Dermis blood vessel endothelial cell (primary cell): ENCODE measurements around the gene TIMM8B. TPM values are rescaled to one million over a fixed set of nuclear protein-coding genes. Genes with fewer than 3 reads are reported as not detected.
"Not testable (repeated sequence)": the region's sequence is repeated elsewhere in the genome, so short reads cannot be mapped to it uniquely, and the experiment has no call there.

Source experiments
- DNase-seq: peaks from one replicate; pipeline ENCODE4 v3.0.0; 2010
- total RNA-seq: library from RNA; depleted of rRNA; stranded (reverse); fragments of >200 nt; gene quantifications from 2 replicates; pipeline ENCODE4 v1.2.3, GENCODE V29; 2014

TIMM8B gene
- 43.8 and 54.6 TPM in 2 replicates for total RNA-seq

- DNase-seq, result peak; percentile 99
Measured at GRCh38 chr11:112086422-112087191, at the start of gene TIMM8B, which contains the start of gene SDHD. TIMM8B (minus strand) TSS chr11:112086756; CDS start chr11:112086723, 33 bp downstream. SDHD (plus strand) TSS chr11:112086873; CDS start chr11:112086908, 35 bp downstream.

DNA sequence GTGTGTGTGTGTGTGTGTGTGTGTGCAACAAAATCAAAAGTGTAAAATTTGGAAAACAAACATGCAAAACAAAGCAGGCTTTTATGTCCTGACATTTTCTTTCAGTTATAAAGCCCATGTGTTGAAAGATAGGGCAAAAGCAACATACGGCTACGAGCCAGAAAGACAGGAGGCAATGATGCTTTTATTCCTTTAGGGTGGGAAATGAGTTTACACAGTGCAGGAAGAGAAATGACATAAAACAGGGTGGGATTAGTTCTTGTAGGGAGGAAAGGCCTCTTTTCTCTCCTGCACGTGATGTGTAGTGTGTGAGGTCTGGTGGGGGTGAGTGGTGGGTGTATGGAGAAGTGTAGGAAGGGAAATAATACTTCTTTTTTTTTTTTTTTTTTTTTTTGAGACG lies 47.9 kb upstream of the TIMM8B start:
- no peak for DNase-seq

DNA sequence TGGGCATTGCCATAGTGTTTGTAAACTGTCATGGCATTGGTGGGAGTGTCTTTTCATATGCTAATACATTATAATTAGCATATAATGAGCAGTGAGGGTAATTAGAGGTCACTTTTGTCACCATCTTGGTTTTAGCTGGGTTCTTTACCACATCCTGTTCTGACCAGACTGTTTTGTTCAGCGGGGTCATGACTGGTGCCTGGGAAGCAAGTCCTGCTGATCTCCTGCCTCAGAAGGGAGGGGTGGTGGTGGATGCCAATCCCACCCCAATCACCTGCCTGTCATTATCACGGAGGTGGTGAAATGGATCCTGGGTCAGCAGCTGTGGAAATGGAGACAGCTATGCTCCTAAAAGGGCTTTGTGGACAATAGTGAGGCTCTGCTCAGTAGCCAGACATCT lies 46.2 kb upstream of the TIMM8B start:
- DNase-seq, result no peak

GRCh38 chr11:112129656-112130055 lies 43.1 kb upstream of the TIMM8B start:
- DNase-seq, result no peak

DNA sequence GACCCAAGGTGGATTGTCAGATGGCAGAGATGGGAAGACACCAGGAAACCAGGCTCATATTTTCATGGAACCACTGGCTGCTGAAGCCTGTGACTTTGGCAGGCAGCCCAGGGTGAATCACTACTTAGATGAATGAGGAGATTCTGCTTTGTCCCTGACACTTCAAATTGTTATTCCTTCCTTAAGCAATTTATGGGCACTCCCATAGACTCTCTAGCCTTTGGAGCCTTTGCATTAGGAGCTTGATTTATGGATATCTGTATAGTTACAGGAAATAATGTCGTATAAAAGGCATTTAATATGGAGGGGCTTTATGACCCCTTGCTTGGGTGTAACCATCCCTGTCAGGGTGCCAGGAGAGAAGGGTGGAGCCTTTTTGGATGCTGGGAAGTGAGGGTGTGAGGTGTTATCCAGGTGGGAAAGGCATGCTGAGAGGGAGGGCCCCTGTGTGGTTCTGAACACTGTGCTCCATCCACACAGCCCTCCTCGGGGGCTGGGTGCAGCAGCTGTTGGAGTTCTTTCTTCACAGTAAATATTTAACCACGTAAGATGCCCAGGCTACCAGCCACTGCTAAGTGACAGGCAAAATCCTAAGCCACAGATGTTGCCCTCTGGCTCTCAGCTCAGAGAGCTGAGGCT lies 42.0 kb upstream of the TIMM8B start:
- peak; percentile 65 for DNase-seq

DNA sequence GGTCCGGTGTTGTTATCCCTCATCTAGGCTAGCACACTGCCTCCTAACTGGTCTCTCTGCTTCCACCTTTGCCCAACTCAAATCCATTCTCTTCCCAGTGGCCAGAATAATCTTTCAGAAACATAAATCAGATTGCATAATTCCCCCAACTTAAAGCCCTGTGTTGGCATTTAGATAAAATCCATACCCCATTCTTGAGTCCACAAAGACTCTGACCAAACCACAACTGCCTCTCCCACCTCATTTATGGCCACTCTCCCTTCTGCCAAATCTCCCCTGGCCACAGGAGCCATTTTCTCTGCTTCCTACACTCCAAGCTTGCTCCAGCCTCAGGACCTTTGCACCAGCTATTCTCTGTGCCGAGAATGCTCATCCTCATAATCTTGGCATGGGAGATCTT lies 40.5 kb upstream of the TIMM8B start:
- no peak for DNase-seq

DNA sequence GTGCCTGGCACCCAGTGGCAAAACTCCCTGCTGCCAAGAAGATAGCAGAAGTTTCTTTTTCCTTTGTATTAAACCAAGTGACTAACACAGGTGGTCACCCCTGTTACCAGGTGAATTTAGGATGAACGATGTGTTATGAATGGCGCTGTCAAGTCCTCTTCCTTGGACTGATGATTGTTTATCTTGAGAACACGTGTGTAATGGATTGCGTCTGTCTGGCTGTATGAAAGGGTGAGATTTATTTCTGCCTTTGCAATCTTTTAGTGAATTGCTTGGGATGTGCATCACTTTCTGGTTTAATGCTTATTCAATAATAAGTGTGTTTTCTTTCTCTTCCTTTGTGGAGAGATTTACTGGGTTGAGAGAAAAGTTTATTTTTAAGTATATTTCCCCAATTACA lies 36.6 kb upstream of the TIMM8B start:
- no peak for DNase-seq

- no peak for DNase-seq
Measured at GRCh38 chr11:112121981-112122615, 35.5 kb upstream of the TIMM8B start.

- DNase-seq, result no peak
Measured at GRCh38 chr11:112118176-112118575, 31.6 kb upstream of the TIMM8B start.

DNA sequence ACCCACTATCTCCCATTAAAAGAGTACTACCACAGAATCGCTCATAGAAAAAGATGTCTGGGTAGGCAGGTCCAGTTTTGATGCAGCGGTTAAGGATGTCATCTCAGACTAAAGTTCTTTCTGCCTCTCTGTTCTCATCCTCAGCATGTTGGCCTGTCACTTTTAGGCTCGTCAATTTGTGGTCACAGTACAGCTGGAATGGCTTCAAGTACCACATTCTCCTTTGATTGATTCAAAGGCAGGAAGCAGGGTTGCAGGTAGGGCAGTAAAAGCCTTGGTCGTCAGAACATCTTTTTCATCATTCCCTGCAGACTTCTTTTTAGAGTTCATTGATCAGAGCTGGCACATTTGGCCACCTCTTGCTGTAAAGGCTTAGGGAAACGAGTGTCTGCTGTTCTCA lies 28.8 kb upstream of the TIMM8B start:
- no peak for DNase-seq

DNA sequence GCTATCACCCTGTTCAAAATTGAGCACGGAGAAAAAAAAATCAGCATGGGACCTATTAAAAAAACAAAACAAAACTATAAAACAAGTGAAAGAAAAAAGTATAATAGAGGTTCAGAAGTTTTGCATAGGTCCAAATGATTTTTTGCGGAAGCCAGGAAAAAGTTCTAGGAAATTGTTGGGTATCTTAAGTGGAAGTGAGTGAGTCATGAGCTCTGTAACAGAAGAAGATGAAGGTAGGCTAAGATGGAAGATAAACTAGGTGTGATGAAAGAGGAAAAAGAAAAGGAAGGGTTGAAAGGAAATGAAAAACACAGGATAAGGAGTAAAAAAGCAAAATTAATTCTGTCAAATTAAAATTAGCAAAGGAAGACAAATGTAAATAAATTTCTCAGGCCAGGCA lies 27.9 kb upstream of the TIMM8B start:
- DNase-seq, result no peak

DNA sequence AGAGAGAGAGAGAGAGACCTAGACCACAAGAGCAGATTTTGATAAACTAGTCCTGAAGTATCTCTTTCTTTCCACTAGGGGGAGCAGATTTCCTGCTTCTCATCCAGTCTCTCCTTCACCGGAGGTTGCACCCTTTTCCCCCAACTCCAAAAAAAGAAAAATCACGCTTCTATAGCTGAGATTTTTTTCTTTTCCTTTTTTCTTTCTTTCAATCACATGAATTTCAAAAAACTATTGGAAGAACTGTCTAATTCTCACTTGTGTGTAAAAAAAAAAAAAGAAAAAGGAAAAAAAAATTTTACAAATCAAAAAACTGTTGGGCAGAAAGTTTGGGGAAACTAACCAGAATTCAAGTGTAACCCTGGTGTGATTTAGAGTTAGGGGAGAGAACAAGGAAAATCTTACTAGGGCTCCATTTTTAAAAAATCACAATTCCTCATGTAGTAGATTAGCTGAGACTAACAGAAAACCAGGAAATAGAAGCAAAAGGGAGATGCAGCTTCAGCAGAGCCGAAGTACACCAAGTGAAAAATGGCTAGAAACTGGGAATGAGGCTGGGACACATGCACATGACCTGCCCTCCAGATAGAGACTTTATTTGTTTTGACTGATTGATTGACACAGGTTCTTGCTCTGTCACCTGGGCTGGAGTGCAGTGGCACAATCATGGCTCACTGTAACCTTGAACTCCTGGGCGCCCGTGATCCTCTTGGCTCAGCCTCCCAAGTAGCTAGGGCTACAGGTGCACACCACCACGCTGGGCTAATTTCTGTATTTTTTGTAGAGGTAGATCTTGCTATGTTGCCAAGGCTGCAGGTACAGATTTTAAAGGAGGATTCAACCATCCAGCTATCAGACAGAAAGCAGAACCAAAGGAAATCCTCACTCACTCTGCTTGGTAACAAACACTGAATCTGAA lies 27.2 kb upstream of the TIMM8B start:
- DNase-seq, result peak; percentile 66

DNA sequence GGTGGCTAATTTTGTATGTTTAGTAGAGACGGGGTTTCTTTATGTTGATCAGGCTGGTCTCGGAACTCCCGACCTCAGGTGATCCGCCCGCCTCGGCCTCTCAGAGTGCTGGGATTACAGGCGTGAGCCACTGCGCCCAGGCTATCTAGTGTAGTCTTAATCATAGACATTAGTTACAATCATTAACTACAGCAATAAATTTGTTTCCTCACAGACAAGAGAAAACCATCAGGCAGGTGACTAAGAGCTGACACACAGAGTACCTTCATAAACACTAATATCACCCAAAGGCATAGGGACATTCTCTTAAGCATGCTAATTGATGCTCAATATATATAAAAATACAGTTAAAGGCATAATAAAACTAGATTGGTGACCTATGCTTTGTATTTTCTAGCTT lies 19.5 kb upstream of the TIMM8B start:
- DNase-seq, result no peak

DNA sequence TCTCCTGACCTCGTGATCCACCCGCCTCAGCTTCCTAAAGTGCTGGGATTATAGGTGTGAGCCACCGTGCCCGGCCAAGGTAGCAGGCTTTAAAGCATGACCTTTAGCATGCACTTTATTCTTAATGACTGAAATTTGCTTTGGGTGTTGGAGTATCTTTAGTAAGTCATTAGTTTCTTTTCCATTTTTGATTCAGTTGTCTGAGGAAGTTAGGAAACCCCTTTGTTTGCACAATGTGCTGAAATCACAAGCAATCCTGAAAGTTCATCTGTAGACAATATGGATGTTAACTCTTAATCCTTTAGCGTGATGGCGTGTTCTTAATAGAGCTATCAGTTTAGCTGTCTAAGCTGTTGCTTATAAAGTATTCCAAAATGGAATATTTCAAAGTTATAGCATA lies 16.9 kb upstream of the TIMM8B start:
- DNase-seq, result no peak

- DNase-seq, result no peak
Measured at GRCh38 chr11:112100462-112100861, 13.9 kb upstream of the TIMM8B start.

DNA sequence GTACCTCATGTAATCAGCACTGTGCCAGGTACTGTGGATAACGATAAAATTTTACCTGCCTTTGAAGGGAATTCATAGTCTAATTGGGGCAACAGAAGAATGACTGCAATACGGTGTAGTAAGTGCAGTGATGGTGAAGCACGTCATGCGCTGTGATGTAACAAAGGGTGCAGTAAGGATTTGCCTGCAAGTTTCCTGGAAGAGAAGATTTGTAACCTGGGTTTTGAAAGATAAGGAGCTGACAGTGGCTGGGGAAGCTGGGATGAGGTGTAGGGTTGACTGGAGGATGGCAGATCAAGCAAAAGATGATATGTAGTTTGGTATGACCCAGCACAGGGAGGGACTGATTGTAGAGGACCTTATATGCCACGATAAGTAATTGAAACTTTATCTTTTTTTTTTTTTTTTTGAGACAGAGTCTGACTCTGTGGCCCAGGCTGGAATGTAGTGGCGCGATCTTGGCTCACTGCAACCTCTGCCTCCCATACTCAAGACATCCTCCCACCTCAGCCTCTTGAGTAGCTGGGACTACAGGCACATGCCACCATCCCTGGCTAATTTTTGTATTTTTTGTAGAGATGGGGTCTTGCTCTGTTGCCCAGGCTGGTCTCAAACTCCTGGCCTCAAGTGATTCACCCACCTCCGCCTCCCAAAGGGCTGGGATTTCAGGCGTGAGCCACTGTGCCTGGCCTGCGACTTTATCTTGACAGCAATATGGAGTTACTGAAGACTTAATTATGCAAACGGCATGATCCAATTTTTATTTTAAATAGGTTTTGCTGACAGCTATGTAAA lies 11.4 kb upstream of the TIMM8B start:
- no peak for DNase-seq

- DNase-seq, result no peak
Measured at GRCh38 chr11:112096194-112096593, 9.6 kb upstream of the TIMM8B start.

DNA sequence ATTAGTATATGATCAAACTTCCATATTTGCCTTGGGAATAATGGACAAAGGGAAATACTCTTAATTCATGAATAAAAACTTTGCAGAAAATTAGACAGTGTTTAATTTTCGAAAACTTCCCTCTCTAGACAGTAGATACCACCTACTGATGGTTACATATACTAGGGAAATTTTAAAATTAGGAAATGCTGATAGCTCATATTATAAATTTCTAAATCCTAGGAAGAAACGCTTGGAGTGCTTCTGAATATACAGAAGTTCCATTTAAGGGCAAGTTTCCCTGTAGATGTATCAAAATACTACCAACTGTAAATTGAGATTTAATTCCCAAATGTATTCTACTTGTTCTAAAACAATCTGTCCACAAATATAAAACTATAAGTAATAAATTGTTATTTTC lies 8.7 kb upstream of the TIMM8B start:
- DNase-seq, result not testable (repeated sequence)

DNA sequence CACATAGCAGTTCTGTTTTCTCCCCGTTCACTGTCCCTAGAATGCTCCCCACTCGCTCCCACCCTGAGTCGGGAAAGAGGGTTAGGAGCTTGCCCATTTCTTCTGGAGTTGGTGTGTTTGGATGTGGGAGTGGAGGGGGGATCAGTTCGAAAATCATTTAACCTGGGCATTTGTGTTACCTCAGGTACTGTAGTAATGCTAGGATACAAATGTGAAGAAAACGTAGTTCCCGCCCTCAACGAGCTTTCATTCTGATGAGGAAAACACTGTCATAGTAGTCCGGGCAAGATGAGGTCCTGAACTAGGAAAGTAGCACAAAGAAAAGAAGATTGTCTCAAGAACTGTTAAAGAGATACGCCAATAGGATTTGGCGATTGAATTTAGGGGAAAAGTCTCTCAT lies 656 bp upstream of the TIMM8B start:
- peak; percentile 10 for DNase-seq

- DNase-seq, result peak; percentile 45
Measured at GRCh38 chr11:112085822-112086421, 634 bp downstream of the TIMM8B start.

DNA sequence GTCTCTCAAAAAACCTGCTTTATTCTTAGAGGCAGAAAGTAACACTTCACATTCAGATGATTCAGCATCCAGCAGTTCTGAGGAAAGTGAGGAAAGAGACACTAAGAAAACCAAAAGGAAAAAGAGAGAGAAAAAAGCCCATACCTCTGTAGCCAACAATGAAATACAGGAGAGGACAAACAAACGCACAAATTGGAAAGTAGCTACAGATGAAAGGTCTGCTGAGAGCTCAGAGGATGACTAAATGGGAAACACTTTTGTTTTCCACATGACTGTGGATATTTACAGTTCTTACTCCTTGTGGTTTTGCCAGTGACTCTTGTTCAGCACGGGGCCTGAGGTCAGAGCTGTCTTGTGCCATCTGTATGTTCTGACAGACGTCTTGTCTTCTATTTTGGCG lies 3.8 kb downstream of the TIMM8B start:
- no peak for DNase-seq
